DMS53 treated with DMSO at 0.1 percent for 48 hours (cell line): ENCODE measurements around the gene NOP56.
"Not testable (repeated sequence)": the region's sequence is repeated elsewhere in the genome, so short reads cannot be mapped to it uniquely, and the experiment has no call there.

Source experiments
- DNase-seq: peaks from one replicate; lab custom pipeline; 2025; ENCODE audit not compliant: unreplicated experiment; lab: John Stamatoyannopoulos, UW

The NOP56 gene

DNA sequence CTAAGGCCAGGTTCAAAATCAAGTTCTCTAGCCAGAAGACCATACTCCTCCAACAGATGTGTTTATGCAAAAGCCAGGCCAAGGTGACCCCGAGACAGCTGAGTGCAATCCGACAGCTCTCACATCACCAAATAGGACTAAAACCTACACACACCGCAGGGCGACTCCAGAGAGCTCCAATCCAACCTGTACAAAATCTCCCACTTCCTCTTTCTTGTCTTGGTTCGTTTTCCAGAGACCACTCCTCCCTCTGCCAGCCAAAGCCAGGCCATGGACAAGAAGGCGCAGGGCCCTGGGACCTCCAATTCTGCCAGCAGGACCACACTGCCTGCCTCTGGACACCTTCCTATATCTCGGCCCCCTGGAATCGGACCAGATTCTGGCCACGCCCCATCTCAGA lies 11.5 kb upstream of the NOP56 start:
- DNase-seq, result no peak

DNA sequence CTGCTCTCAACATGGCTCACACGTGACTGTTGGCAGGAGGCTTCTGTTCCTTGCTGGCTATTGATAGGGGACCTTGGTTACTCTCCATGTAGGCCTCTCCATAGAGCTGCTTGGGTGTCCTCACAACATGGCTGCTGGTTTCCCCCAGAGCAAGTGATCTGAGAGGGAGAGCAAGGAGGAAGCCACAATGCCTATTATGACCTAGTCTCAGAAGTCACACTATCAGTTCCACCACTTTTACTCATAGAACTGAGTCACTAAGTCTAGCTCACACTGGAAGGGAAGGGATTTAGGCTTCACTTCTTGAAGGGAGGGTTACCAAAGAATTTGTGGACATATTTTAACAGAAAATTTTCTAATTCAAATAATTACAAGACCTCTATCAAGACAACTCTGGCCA lies 8.7 kb upstream of the NOP56 start:
- no peak for DNase-seq

DNA sequence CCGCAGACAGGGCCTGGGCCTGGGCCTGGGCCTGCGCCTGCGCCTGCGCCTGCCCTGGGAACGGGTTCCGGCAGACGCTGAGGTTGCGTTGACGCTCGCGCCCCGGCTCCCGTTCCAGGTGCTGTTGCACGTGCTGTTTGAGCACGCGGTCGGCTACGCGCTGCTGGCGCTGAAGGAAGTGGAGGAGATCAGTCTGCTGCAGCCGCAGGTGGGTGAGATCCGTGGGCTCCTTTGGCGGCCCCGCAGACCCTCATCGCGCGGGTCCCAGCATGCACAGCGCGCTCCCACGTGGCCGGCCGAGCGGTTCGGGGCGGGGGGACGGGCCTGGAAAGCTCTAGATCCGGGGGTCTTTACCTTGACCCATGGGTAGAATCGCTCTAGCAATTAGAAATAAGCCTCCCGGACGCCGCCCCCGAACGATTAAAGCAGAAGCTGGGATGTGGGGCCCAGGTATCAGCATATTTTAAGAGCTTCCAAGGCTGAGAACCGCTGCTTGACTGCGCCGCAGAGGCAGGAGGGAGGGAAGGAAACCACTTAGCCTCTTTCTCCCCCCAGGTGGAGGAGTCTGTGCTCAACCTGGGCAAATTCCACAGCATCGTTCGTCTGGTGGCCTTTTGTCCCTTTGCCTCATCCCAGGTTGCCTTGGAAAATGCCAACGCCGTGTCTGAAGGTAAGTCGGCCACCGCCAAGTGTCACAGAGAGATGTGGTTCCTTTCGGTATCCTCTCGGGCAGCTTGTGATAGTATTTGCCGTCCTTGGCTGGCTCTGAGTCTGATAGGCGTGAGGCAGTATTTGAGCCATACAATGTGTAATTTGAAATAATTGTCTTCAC lies 508 bp downstream of the NOP56 start:
- peak; percentile 0 for DNase-seq

DNA sequence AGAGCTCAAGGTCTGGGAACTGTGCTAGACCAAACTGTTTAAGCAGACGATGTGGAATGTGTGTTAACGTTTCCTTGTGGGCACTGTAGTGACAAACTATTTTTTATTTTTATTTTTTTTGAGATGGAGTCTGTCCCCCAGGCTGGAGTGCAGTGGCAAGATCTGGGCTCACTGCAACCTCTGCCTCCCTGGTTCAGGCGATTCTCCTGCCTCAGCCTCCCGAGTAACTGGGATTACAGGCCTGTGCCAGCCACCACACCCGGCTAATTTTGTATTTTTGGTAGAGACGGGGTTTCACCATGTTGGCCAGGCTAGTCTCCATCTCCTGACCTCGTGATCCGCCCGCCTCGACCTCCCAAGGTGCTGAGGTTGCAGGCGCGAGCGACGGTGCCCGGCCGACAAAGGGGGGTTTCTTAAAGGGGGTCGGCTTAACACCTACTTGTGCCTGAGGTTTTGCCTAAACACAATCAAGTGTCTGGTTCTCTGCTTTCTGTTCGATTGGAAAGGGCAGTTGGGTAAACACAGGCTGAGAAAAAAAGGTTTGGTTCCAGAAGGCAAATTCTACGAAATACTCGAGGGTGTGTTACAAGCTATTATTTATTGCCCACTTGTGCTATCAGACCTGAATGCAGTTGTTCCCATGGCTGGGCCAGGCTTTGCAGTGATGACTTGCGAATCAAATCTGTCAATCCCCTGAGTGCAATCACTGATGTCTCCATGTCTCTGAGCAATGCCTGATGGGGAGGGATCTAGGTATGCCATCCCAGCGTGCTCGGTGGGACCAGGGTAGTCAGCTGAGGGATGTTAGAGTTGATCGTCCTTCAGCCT lies 1.3 kb downstream of the NOP56 start:
- DNase-seq, result no peak

DNA sequence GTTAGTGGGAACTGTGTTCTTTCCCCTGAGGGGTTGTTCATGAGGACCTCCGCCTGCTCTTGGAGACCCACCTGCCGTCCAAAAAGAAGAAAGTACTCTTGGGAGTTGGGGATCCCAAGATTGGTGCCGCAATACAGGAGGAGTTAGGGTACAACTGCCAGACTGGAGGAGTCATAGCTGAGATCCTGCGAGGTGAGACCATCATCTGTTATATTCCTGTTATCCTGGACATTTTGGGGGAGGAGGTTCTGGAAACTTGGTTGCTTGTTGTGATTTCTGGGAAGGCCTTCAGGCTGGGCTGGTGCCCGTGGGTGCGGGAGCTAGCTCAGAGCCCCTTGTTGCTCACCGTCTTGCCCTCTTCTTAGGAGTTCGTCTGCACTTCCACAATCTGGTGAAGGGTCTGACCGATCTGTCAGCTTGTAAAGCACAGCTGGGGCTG lies 2.0 kb downstream of the NOP56 start:
- no peak for DNase-seq

DNA sequence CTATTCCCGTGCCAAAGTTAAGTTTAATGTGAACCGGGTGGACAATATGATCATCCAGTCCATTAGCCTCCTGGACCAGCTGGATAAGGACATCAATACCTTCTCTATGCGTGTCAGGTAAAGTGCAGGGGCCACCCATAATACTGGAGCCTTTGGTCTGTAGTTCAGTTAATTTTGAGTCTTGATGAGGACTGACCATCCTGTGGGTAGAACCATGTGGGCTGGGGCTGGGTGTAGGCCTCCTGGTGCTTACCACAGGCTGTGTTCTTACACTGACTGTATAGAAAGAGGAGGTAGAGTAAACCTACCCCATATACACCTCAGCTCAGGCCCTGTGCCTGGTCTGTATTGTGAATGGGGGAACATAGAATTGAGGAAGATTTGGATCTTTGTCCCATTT lies 2.4 kb downstream of the NOP56 start:
- no peak for DNase-seq

DNA sequence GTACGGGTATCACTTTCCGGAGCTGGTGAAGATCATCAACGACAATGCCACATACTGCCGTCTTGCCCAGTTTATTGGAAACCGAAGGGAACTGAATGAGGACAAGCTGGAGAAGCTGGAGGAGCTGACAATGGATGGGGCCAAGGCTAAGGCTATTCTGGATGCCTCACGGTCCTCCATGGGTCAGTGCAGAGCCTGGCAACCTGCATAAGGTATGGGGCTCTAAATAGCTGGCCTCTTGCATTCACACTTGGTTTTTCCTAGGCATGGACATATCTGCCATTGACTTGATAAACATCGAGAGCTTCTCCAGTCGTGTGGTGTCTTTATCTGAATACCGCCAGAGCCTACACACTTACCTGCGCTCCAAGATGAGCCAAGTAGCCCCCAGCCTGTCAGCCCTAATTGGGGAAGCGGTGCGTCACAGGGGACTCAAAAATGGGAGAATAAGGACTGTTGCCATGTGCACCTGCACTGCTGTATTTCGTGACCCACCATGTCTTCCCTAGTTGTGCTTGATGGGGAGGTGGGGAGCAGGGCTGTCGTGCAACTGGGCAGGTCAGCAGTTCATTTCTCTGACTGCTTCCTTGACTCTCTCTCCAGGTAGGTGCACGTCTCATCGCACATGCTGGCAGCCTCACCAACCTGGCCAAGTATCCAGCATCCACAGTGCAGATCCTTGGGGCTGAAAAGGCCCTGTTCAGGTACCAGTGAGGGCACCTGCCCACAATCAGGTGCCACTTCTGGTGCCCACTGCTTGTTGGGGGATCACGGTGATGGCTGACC lies 3.1 kb downstream of the NOP56 start:
- no peak for DNase-seq

DNA sequence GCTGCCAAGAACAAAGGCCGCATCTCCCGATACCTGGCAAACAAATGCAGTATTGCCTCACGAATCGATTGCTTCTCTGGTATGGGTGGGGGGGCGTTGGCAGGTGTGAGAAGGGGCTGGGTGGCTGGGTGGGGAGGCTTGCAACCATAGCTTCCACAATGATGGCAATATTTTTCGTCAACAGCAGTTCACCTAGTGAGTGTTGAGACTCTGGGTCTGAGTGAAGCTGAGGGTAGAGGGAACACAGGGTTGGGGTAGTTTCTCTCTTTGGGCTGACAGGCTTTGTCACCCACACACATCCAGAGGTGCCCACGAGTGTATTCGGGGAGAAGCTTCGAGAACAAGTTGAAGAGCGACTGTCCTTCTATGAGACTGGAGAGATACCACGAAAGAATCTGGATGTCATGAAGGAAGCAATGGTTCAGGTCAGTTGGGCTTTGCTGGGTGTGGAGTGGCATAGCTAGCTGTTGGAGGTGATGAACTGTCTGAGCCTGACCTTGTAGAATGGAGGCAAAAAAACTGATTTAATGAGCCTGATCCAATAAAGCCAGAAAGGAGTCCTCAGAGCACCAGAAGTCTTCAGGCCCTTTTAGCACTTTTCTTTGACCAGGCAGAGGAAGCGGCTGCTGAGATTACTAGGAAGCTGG lies 4.2 kb downstream of the NOP56 start:
- no peak for DNase-seq

DNA sequence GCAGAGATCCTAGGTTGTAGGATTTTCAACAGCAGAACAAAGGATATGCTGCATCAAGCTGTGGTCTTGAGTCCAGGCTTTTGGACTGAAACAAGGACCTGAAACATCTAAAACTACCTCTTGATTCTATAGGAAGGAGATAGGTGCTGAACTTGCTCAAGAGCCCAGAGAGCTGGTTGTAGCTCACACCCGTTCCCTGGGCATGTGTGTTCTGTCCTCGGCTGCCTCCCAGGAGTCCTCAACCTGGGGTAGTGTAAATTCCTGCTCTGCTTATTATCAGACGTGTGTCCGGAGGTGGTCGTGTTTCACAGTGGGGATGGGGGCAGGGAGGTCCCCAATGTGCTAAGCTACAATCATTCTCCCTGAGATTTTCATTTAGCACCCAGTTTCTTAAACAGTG lies 4.8 kb downstream of the NOP56 start:
- no peak for DNase-seq

DNA sequence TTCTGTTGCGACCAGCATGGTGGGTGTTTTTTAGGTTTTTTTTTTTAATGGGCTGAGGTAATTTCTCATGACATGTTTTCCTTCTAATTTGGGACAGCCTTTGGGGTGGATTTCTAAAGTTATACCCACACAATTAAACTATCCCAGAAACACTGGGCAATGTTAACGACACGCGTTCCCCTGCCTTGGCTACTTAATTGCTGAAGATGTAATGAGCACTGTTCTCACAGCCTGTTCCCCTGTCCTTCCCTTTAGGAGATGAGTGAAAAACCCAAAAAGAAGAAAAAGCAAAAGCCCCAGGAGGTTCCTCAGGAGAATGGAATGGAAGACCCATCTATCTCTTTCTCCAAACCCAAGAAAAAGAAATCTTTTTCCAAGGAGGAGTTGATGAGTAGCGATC lies 5.2 kb downstream of the NOP56 start:
- no peak for DNase-seq

DNA sequence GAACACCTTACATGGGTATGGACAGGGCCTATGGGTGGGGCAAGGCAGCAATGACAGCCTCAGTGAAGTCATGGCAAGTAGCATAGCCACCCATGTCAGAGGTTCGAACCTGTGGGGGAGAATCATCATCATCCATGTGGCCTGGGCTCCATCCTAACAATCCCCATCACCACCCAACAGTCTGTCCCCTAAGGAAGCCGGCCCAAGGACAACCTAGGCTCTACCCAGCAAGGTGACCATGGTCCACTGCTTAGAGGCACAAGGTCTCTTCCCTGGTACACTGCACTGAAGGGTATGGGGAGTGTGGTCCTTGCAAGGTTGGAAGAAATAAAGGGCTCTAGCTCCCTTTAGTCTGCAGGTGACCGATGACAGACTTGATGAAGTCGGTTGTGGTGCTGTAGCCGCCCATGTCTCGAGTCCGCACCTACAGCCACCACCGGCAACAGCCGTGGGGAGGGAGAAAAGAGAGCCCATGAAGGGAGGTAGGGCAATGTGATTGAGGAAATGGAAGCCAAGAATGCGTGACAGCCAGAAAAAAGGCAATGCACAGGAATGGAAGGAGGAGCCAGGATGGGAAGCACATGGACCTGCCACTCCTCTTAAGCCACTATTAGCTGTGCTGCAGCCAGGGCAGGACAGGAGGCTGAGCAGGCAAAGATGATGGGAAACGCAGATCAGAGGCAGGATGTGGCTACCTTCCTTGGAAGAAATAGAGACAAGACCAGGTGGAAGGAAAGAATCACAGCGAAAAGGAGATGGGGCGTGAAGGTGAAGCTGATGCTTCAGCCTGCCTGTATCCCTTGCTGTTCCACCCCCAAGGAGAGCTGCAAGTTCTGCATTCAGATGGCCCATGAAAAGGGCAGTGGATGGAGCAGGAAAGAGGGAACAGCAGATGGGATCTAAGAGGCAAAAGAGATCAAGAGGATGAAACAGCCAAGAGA lies 6.3 kb downstream of the NOP56 start:
- peak; percentile 48 for DNase-seq

DNA sequence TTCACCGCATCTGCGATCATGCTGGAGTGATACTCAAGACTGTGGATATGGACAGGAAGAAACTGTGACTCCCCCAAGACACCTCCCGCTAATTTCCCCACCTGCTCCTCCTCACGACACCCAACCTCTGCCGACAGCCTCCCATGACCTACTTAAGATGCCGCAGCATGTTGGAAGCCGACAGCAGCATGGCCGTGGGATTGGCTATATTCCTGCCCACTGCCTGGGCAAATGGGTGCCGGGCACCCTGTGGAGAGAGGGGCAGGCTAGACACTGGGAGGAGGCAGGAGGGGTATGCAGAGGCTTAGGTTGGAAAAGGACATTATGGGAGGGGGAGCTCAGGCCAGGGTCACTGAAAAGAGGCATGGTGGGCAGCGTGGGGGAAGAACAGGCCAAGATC lies 7.1 kb downstream of the NOP56 start:
- DNase-seq, result no peak

DNA sequence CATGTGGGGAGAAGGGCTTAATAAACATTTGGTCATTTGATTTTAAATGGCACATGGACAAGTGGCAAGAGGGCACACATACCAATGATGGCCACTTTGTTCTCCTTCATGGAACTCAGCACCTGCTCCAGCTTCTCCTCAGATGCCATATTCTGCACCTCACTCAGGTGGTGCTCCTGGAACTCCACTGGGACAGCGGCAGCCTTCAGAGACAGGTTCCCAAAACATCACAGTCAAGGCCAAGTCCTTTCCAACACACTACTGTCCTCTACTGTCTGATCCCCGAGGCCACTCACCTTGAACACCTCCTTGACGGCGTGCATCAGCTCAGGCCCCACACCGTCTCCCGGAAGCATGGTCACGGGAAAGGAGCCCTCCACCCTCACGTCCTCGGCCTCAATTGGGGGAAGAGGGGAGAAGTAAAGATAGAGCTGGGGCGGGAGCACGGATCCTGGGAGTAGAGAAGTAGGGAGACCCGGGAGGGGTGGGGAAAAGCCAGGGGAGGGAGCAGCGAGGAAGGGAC lies 11.0 kb downstream of the NOP56 start:
- no peak for DNase-seq

DNA sequence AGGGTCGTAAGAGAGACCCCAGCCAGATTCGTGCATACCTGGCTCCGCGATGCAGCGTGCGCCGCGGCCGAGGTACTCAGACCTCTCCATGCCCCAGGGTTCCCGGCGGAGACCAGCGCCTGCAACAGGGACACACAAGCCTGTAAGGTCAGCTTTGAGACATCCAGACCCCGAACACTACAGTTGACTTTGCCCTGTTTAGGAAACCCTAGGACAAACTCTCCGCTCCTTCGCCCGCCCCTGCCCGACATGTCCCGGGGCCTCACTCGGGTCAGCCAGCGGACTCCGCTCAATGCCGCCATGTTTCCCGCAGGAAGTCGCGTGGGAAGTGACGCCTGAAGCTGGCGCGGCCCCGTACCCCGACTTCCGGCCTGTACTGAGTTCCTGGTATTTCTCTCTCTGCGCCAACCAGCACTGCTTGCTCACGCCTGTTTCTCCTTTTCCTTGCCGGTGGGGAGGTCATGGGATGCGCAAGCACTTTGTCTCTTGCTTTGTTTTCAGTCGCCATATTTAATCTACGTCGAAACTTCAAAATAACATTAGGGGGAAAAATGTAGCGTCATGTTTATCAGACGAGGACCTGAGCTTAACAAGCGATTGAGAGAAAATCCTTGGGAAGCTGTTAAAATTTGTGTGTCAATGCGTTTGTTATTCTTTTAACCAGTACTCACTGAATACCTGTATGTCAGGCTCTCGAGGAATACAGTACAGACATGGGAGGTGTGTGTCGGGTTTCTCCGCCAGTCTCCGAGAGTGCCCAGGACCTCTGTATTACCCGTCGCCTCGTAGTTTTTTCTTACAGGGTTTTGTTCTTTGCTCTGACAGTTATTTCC lies 11.7 kb downstream of the NOP56 start, which contains the start of gene IDH3B:
Gene IDH3B, minus strand, starts transcription at position 330 of the 833 bp plus-strand sequence. Its CDS starts 28 bp downstream, at position 302.
- peak; percentile 90 for DNase-seq

DNA sequence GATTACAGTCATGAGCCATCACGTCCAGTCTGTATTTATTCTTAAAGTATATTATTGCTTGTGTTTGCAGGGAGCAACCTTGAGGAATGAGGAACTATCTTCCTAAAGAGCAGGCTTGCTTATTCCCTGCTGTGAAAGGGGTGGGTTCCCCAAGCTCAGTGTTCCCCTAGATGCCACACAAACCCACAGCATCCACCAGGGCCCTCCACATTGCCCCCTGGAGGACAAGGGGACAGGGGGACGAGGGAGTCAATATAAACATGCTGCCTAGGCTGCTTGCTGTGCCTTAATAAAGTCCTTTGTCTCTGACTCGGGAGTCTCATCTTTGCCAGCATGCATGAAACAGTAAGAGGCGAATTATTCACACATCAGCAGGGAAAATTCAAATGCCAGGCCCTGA lies 19.5 kb downstream of the NOP56 start:
- no peak for DNase-seq

DNA sequence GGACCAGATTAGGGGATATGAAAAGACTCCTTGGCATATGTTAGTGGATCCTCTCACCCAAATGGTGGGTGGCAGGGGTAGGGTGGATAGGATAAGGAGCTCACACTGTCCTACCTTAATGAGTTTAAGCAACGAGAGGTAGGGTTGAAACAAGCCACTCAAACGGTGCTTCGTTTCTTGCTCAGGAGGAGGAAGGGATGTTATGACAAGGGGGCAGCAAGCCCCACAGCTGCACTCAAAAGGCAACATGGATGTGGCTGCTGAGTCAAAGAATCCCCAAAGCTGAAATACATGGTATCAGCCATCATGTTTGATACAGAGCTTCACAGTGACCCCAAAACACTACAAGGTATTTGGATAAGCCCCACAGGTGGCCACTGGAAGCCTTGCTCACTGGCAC lies 20.0 kb downstream of the NOP56 start:
- DNase-seq, result no peak

DNA sequence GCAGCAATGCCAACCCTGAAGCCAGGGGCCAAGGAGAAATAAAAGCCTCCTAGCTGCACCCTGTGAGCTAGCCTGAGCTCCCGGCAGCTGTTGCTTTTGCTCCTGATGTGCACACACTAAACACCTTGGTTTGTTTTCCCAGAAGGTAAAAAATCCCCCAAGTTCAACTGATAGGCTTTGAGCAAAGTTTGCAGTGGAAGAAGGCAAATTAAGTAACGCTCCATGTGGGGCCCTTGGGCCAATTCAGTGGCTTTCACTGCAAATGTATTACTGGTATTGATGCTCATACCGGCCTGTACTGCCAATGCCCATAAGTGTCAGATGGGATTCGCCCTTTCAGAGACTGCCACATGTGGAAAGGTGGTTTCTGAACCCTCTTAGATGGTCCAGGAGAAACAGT lies 21.0 kb downstream of the NOP56 start:
- DNase-seq, result no peak

DNA sequence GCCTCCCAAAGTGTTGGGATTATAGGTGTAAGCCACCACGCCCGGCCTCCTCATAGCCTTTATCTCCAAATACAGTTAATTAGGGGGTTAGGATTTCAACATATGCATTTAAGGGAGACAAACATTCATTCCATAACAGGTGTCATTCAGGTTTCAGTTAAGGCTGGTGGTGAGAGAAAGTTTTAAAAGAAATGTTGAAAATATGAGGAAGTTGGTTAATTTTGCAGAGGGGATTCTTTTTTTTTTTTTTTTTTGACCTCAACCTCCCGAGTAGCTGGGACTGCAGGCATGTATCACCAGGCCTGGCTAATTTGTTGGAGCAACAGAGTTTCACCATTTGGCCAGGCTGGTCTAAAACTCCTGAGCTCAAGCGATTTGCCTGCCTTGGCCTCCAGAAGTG lies 27.6 kb downstream of the NOP56 start:
- no peak for DNase-seq

DNA sequence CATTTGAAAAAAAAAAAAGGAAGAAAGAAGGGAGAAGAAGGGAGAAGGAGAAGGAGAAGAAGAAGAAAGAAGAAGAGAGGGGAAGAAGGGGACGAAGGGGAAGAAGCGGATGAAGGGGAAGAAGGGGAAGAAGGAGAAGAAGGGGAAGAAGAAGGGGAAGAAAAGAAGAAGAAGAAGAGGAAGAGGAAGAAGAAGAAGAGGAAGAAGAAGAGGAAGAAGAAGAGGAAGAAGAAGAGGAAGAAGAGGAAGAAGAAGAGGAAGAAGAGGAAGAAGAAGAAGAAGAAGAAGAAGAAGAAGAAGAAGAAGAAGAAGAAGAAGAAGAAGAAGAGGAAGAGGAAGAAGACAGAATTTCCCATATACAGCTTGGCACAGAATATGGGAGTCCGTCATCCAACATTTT lies 29.6 kb downstream of the NOP56 start:
- DNase-seq, result not testable (repeated sequence)
